ENCODE measurements around the gene PRKCE.

PRKCE gene

GRCh38 chr2:45936623-45936979 is 285.1 kb downstream of the PRKCE start:
- DNase-seq (ENCODE audit: low spot score) = no peak

GRCh38 chr2:45937990-45938389 is 286.5 kb downstream of the PRKCE start:
- DNase-seq (ENCODE audit: low spot score) = no peak

DNA sequence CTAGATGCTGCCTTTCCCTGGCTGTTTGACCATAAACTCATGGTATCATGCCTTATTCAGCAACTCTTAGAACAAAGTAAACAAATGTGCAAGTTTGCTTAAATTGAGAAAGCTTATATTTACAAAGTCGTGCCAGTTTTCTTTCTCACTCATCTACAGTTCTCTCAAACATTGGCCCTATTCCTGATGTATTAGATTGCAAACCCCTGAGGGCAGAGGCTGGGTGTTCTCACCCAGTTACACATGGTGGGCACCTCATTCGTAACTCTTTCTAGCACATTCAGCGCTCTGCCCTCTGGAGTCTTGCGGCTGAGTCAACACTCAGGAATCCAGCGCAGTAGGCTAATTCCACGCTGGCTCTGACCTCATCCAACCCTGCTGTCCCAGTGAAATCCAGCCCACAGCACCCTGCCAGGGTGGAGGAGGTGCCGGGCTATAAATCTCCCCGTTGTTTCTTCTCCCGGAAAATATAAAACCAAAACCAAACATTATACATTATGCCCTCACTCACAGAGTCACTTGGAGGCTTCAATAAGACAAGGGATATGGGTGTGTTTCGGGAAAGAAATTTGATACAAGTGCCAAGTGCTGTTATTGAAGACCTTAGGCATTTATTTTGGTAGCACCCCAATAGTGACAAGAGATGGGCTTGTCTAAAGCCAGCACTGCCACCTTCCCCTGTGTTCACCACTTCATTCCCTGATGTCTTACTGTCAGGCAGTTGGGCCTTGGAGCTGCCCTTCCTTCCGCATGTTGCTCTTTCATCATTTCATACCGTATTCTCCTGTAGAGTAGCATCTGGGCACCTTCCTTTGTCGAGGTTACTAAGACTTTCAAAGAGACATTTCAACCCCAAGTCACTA is 287.4 kb downstream of the PRKCE start:
- no peak for DNase-seq (ENCODE audit: low spot score)

DNA sequence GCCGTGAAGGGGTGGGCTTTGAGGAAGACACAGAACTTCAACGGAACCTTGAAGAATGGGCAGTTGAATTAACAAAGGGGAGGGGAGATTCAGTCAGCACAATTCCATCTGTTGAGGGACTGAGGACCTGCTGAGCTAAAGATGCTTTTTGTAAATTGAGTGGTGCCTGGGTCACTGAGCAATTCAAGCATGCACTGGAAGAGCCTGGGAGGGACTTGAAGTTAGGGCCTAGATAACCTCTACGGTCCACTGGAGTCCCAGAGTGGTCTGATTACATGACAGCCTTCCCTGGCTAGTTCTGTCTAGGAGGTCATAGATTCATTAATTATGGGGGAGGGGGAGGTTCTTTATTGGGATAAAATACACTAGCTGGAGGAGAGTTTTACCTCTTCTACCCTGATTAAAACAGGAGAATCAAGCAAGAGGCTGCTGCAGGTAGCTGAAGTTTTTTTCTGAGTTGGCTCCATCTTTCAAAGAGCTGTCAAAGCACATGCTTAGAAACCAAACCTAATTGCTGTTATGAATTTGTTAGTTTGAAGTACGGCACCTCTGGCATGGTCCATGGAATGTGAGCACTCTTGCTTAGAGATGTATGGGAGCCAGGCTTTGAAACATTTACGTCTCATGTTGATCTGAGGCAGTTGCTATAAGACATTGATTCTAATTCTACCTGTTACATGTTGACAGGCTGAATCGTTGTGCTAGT is 290.2 kb downstream of the PRKCE start:
- no peak for DNase-seq (ENCODE audit: low spot score)

GRCh38 chr2:45942237-45942738 is 290.8 kb downstream of the PRKCE start:
- DNase-seq (ENCODE audit: low spot score) = no peak

GRCh38 chr2:45943219-45944044 is 292.0 kb downstream of the PRKCE start:
- DNase-seq (ENCODE audit: low spot score) = no peak

- DNase-seq (ENCODE audit: low spot score) = no peak
Observed at GRCh38 chr2:45944074-45944473, 292.6 kb downstream of the PRKCE start.

DNA sequence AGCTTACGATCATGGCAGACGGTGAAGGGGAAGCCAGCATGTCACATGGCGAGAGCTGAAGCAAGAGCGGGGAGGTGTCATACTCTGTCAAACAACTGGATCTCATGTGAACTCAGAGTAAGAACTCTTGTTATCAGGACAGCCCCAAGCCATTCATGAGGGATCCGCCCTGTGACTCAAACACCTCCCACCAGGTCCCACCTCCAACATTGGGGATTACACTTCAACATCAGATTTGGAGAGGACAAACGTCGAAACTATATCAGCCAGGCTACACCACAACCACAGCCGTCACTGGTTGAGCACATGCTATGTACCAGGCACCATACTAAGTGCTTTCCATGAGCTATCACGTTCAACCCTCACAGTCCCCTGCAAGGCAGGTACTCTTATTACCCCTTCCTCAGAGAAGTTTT is 293.8 kb downstream of the PRKCE start:
- no peak for DNase-seq (ENCODE audit: low spot score)

GRCh38 chr2:45946023-45946422 is 294.5 kb downstream of the PRKCE start:
- DNase-seq (ENCODE audit: low spot score) = no peak

DNA sequence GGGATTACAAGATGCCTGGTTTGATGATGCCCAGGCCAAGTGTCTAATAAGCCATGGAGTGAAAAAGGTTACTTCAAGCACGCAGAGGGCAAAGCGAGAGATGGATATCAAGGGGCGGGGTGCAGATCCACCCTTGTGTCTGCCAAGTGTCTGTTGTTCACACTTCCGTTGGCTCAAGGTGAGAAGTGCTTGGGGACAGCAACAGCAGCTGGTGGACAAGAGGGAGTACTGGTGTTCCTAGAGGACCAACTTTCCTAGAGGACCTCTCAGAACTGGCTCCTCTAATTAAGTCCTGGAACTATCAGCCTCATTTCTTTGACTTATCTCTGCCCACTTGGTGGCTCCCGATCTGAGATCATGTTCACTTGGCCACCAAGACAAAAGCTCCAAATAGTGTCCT is 299.1 kb downstream of the PRKCE start:
- no peak for DNase-seq (ENCODE audit: low spot score)

GRCh38 chr2:45951025-45951727 is 299.7 kb downstream of the PRKCE start:
- DNase-seq (ENCODE audit: low spot score) = no peak

- DNase-seq (ENCODE audit: low spot score) = no peak
Observed at GRCh38 chr2:45952591-45952990, 301.1 kb downstream of the PRKCE start.

DNA sequence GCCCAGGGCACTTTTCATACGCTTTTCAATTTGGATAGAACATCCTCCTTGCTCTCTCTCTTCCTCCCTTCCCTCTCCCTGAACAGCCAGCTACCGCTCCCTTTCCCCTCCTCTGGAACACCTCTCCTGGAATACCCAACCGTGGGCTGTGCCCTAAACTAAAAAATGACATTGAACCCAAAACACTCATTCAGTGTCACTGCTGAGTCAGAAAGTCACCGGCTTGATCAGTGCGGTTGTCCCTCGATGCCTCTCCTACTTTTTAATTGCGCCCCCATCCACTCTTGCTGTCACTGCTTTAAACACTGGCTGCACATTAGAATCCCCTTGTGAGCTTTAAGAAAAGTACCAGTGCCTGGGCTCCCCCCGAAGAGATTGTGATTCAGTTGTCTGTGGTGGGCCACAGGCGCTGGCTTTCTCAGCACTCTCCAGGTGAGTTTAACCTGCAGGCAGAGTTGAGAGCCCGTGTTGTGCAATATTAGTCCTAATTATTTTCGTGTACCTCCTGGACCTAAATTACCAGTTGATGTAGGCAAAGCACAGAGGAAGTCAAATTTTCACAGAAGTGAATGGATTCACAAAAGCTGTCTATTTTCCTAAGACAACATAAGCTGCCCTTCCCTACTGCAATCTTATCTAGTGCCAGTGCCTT is 302.0 kb downstream of the PRKCE start:
- DNase-seq (ENCODE audit: low spot score) = no peak

- DNase-seq (ENCODE audit: low spot score) = no peak
Observed at GRCh38 chr2:45954233-45954850, 302.9 kb downstream of the PRKCE start.

DNA sequence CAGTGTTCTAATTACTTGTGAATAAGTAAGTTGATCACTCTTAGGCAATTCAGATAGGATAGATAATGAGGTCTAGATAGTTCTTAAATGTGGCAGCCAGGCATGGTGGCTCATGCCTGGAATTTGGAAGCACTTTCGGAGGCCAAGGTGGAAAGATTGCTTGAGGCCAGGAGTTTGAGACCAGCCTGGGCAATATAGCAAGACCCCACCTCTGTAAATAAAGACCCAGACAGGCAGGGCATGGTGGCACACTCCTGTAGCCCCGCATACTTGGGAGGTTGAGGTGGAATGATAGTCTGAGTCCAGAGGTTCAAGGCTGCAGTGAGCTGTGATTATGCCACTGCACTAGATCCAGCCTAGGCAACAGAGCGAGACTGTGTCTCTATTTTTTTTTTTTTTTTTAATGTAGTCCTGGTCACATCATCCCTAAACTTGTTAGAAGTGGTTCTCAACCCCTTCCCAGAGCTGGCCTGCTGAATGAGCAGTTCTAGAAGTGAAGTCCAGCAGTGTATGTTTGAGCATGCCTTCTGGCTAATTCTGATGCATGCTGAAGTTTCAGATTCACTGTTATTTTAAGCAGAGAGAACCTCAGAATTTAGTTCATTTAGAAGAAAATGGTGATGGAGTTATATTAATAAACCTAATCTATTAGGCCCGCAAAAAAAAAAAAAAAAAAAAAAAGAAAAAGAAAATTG is 306.2 kb downstream of the PRKCE start:
- no peak for DNase-seq (ENCODE audit: low spot score)

DNA sequence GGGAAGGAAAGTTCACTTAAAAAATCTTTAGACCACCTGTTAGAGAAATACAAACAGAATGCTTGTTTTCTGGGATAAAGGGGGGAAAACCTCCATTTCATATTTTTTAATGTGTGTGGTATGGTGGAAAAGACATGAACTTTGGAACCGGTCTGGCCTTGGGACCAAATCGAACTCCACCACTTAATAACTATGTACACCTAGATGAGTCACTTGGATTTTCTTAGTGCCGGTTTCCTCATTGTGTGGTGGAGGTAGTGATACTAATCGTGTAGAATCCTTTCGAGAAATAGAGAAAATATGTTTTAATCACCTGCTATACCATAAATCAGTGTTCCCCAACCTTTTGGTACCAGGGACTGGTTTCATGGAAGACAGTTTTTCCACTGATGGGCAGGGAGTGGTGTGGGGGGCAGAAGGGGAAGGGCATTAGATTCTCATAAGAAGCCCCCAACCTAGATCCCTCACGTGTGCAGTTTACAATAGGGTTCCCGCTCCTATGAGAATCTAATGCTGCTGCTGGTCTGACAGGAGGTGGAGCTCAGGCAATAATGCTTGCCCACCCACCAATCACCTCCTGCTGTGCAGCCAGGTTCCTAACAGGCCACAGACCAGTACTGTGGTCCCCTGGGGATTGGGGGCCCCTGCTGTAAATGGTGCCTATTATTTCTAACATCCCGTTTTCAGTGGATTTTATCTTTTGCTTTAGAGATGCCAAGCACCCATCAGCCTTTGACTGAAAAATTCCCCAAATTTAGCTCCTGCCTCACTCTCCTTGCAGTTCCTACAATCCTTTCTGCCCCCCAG is 308.8 kb downstream of the PRKCE start:
- DNase-seq (ENCODE audit: low spot score) = no peak

- DNase-seq (ENCODE audit: low spot score) = peak; percentile 39
Observed at GRCh38 chr2:45962177-45962921, 310.9 kb downstream of the PRKCE start.

GRCh38 chr2:45963816-45964215 is 312.3 kb downstream of the PRKCE start:
- no peak for DNase-seq (ENCODE audit: low spot score)

Data from putamen (tissue), 1 donor.